ENCODE data around the gene PRR5L. TPM values are rescaled to one million over a fixed set of nuclear protein-coding genes. Genes with fewer than 3 reads are reported as not detected.

The PRR5L gene
- total RNA-seq, 1 donor from 2014 or later, result 6.7 TPM

DNA sequence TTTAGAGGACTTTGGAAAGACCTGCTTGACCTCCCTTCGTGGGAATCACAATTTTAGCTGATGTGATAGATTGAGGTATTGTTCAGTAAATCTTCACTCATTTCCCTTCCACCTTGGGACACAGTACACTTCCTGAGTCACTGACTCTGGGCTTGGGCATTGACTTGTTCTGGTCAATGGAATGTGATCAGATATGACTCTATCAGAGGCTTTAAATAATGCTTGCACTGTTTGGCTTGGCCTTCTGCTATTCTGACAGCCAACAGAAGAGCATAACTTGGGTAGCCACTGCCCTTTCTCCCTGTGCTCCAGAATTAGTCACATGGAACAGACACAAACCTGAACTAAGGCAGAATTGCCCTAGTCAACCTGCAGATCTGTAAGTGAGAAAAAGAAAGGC is 12.5 kb downstream of the PRR5L start:
- no peak overlapping the region for H3K27ac Mint-ChIP-seq
- H3K9me3 Mint-ChIP-seq, result no peaks in the 10 kb centered on the region
- no peak overlapping the region for H3K4me3 Mint-ChIP-seq
- H3K27me3 Mint-ChIP-seq (ENCODE audit: low read depth), result no peaks in the 10 kb centered on the region
- TF ChIP-seq, protein P1, sequence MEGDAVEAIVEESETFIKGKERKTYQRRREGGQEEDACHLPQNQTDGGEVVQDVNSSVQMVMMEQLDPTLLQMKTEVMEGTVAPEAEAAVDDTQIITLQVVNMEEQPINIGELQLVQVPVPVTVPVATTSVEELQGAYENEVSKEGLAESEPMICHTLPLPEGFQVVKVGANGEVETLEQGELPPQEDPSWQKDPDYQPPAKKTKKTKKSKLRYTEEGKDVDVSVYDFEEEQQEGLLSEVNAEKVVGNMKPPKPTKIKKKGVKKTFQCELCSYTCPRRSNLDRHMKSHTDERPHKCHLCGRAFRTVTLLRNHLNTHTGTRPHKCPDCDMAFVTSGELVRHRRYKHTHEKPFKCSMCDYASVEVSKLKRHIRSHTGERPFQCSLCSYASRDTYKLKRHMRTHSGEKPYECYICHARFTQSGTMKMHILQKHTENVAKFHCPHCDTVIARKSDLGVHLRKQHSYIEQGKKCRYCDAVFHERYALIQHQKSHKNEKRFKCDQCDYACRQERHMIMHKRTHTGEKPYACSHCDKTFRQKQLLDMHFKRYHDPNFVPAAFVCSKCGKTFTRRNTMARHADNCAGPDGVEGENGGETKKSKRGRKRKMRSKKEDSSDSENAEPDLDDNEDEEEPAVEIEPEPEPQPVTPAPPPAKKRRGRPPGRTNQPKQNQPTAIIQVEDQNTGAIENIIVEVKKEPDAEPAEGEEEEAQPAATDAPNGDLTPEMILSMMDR (IDR thresholded peaks at IDR 0.05; ENCODE audit: unreplicated experiment), result no peak
- no peaks in the 10 kb centered on the region for H3K36me3 Mint-ChIP-seq
- DNase-seq (ENCODE audit: low spot score in 2 of 2, unreplicated experiment in 2 of 2), result no peak
- H3K4me1 Mint-ChIP-seq, result no peaks in the 10 kb centered on the region

DNA sequence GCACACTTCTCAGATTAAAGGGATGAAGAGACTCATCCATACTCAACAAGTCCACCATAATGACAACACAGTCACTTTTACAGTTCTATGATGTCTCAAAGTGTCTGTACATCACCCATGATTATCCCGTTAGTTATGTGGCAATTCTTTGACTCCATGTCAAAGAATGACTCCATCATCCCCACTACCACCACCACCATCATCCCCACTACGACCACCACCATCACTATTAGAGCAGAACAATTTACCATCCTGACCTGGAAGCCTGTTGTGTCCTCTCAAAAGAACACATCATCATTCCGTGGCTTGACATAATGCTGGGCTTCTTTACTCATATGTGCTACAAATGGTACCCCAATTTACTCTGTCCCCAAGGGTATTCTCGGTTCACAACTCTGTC is 13.7 kb downstream of the PRR5L start:
- Mint-ChIP-seq H3K4me1 (peaks cover 10% of the 10 kb centered on the region), H3K27ac (no peak overlapping the region), H3K36me3 (no peaks in the 10 kb centered on the region), H3K9me3 (no peaks in the 10 kb centered on the region), H3K4me3 (no peak overlapping the region), H3K27me3 (ENCODE audit: low read depth) (no peaks in the 10 kb centered on the region)
- TF ChIP-seq, protein P1 (IDR thresholded peaks at IDR 0.05; ENCODE audit: unreplicated experiment), result no peak
- no peak for DNase-seq (ENCODE audit: low spot score in 2 of 2, unreplicated experiment in 2 of 2)

DNA sequence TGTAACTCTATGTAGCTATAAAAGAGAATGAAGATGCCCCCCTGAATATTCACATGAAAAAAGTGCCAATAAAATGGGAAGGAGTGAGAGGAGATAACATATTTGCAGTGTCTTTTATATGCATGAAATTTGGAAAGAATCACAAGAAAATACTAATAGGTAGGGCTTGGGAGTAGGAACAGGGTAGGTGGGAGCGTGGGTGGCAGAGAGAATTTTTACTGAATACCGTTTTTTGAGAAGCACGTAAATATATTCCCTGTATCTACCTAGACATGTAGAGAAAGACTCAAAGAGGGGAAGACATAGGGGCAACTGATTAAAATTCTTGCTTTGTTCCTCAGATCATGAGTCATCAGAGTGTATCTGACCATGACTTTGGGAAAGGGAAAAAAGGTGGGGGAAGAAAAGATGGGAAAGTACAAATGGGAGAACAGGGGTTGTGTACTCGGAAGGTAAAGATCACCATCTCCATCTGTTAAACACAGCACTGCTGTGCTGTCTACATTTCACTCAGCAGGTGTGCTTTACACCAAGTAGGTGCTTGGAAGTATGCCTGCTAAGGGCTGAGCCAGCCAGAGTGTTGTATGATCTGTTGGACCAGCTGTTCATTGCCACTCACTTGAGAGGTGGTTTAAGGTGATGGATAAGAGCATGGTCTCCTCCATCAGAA is 16.0 kb downstream of the PRR5L start:
- Mint-ChIP-seq H3K9me3 (no peaks in the 10 kb centered on the region), H3K27ac (no peak overlapping the region), H3K27me3 (ENCODE audit: low read depth) (no peaks in the 10 kb centered on the region), H3K36me3 (no peaks in the 10 kb centered on the region), H3K4me1 (peaks cover 30% of the 10 kb centered on the region), H3K4me3 (no peak overlapping the region)
- no peak for DNase-seq (ENCODE audit: low spot score in 2 of 2, unreplicated experiment in 2 of 2)
- TF ChIP-seq, protein P1 (IDR thresholded peaks at IDR 0.05; ENCODE audit: unreplicated experiment), result no peak

DNA sequence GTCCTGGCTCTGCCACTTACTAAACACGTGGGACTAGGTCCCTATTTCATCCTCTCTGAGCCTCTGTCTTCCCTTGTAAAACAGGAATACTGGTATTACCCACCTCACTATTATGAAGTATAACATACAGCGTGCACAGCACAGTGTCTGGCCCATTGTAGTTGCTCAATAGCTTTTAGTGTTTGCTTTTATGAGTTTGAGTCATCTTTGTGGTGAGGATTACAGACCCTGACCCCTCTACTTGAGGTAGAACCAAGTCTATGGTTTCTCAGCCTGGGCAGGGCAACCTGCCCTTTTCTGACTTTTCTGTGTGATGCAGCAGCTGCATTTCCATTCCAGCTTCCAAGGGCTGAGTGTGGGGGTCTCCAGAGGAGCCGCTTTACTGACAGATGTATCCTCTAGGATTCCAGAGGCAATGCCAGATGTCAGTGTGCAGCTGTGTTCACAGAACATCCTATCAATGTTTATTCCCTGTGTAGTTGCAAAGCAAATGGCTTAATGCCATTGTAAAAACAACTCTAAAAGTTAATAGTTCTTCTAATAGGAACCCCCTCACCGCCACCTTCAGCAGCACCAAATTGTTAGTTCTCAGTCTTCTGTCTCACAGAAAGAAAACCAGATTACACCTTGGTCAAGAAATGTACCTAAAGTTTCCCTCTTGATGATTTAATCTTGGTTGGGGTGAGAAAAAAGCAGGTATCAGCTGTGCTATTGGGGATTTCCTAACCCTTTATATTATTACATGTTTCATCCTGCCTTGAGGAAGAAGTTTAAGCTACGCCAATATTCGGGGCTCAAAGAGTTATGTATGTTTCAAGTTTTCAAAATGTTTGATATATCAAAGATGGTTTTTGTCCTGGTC is 16.8 kb downstream of the PRR5L start:
- peaks cover 30% of the 10 kb centered on the region for H3K4me1 Mint-ChIP-seq
- no peak overlapping the region for H3K4me3 Mint-ChIP-seq
- TF ChIP-seq, protein P1 (IDR thresholded peaks at IDR 0.05; ENCODE audit: unreplicated experiment), result no peak
- no peak for DNase-seq (ENCODE audit: low spot score in 2 of 2, unreplicated experiment in 2 of 2)
- no peak overlapping the region for H3K27ac Mint-ChIP-seq
- H3K27me3 Mint-ChIP-seq (ENCODE audit: low read depth), result no peaks in the 10 kb centered on the region
- no peaks in the 10 kb centered on the region for H3K9me3 Mint-ChIP-seq
- no peaks in the 10 kb centered on the region for H3K36me3 Mint-ChIP-seq

DNA sequence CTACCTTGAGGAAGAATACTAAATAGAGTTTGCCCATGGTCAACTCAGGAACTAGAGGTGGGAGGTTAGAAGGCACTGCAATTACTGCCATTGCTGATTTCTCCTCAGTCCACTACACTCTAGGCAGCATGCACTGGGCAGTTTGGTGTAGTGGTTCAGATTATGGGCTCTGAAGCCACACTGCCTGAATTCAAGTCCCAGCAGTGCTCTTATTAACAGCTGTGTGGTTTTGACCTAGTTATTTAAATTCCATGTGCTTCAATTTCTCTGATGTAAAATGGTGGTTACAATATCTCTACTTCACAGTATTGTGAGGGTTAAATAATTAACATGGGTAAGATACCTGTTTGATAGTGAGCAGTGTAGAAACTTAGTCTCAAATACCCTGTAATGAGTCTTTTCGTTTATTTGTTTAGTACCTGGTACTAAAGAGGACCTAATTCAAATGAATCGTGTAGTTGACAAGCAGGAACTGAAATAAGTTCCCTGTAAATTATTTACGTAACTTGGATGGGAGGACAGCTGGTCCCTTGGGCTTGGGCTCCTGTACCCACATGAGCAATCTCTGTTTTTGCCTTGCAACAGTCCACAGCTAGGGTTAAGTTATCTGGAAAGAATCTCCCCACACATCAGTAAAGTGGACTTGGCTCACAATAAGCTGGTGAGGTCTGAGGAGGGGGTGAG is 17.8 kb downstream of the PRR5L start:
- H3K9me3 Mint-ChIP-seq, result no peaks in the 10 kb centered on the region
- TF ChIP-seq, protein P1 (IDR thresholded peaks at IDR 0.05; ENCODE audit: unreplicated experiment), result no peak
- H3K36me3 Mint-ChIP-seq, result no peaks in the 10 kb centered on the region
- H3K27me3 Mint-ChIP-seq (ENCODE audit: low read depth), result no peaks in the 10 kb centered on the region
- no peak overlapping the region for H3K4me3 Mint-ChIP-seq
- peaks cover 30% of the 10 kb centered on the region for H3K4me1 Mint-ChIP-seq
- DNase-seq (ENCODE audit: low spot score in 2 of 2, unreplicated experiment in 2 of 2), result no peak
- no peak overlapping the region for H3K27ac Mint-ChIP-seq

Measured in mesothelial cell of epicardium (in vitro differentiated cells).